Measurements from ENCODE around the gene CAD.

CAD gene

DNA sequence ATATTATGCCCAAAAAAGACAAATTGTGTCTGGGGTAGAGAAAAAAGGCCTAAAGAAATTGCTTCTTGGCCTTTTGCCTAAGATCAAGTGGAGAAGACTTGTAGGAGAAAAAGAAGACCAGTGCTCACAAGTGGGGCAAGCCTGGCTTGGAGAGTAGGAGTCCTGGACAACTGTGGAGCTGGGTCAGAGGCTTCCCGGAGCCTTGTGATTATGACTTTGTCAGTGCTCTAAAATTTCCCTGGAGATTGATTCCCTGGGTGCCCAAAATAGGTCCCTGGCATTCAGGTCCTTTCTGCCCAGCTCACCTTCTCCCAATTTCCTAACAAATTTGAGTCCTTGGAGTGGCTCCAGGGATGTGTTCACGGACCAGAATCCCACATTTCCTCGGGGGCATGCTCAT lies 64.3 kb downstream of the CAD start:
- TF ChIP-seq, protein P1, sequence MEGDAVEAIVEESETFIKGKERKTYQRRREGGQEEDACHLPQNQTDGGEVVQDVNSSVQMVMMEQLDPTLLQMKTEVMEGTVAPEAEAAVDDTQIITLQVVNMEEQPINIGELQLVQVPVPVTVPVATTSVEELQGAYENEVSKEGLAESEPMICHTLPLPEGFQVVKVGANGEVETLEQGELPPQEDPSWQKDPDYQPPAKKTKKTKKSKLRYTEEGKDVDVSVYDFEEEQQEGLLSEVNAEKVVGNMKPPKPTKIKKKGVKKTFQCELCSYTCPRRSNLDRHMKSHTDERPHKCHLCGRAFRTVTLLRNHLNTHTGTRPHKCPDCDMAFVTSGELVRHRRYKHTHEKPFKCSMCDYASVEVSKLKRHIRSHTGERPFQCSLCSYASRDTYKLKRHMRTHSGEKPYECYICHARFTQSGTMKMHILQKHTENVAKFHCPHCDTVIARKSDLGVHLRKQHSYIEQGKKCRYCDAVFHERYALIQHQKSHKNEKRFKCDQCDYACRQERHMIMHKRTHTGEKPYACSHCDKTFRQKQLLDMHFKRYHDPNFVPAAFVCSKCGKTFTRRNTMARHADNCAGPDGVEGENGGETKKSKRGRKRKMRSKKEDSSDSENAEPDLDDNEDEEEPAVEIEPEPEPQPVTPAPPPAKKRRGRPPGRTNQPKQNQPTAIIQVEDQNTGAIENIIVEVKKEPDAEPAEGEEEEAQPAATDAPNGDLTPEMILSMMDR (IDR thresholded peaks at IDR 0.05) = no peak
- no peak overlapping the region for H3K4me3 ChIP-seq (ENCODE audit: low read depth in 1 of 2, low read length in 1 of 2)
- no peak overlapping the region for H3K27ac ChIP-seq
- no peaks in the 10 kb centered on the region for H3K9me3 ChIP-seq
- no peaks in the 10 kb centered on the region for H3K4me1 ChIP-seq (ENCODE audit: control insufficient read depth in 1 of 2, insufficient read depth in 1 of 2, low read depth in 1 of 2, low read length in 1 of 2)
- peaks cover 29% of the 10 kb centered on the region for H3K27me3 ChIP-seq
- no peaks in the 10 kb centered on the region for H3K36me3 ChIP-seq

DNA sequence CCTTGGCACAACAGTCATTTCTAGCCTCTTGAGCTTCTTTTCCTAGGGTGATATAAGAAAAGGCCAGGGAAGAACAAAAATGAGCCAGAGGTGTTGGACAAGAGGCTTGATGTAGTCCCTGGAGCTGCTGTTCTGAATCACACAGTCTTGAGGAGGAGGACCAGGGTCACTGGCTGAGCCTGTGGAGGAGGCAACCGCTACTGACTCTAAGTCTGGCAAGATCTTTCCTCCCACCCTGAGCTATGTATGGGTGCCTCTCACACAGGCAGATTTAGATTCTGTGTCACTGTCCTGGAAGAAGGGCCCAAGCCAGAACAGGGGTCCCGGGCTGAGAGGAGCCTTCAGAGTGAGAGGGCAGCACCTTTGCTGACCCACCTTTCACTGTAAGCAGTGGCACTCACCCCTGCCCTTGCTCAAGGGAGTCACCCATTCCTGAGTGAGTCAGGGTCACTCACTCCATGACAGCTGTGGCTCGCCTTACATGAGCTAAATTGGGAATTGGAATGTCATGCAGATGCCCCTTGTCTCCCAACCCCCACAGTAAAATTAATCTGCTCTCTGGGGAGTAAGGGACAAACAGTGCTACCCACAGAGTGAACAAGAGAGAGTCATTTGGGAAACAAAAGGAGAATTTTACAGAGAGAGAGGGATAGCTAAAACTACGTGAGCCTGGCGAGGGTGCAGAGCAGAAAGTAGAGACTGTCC lies 64.8 kb downstream of the CAD start, which contains the start of gene TRIM54:
Gene TRIM54, plus strand, starts transcription at position 575 of the 705 bp plus-strand sequence. CDS start 303 bp downstream, outside the sequence.
- Histone ChIP-seq H3K4me3 (ENCODE audit: low read depth in 1 of 2, low read length in 1 of 2) (no peak within 1 kb of the TSS), H3K27me3 (peaks cover 27% of the 10 kb centered on the region), H3K36me3 (no peaks in the 10 kb centered on the region), H3K9me3 (no peaks in the 10 kb centered on the region), H3K4me1 (ENCODE audit: control insufficient read depth in 1 of 2, insufficient read depth in 1 of 2, low read depth in 1 of 2, low read length in 1 of 2) (no peaks in the 10 kb centered on the region), H3K27ac (no peak within 1 kb of the TSS)
- TF ChIP-seq, protein P1 (IDR thresholded peaks at IDR 0.05) = no peak

DNA sequence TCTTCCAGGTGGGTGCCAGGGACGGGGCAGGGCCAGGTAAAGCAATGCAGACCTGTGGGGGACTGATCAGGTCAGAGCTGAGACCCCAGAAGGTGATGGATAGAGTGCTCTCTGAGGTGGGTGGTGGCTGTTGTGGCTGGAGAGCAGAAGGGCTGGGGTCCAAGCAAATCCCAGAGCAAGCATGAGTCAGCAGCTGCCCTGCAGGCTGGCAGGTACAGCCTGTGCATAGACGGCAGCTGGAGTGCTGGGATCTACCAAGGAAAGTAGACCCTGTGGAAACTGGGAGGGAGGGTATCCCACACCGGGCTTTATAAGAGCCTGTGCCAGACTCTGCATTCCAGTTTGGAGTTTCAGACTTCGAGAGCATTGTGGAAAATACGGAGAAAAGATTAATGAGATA lies 65.7 kb downstream of the CAD start:
- Histone ChIP-seq H3K9me3 (no peaks in the 10 kb centered on the region), H3K36me3 (no peaks in the 10 kb centered on the region), H3K27me3 (peaks cover 24% of the 10 kb centered on the region), H3K4me1 (ENCODE audit: control insufficient read depth in 1 of 2, insufficient read depth in 1 of 2, low read depth in 1 of 2, low read length in 1 of 2) (no peaks in the 10 kb centered on the region), H3K27ac (no peak overlapping the region), H3K4me3 (ENCODE audit: low read depth in 1 of 2, low read length in 1 of 2) (no peak overlapping the region)
- TF ChIP-seq, protein P1 (IDR thresholded peaks at IDR 0.05) = no peak

DNA sequence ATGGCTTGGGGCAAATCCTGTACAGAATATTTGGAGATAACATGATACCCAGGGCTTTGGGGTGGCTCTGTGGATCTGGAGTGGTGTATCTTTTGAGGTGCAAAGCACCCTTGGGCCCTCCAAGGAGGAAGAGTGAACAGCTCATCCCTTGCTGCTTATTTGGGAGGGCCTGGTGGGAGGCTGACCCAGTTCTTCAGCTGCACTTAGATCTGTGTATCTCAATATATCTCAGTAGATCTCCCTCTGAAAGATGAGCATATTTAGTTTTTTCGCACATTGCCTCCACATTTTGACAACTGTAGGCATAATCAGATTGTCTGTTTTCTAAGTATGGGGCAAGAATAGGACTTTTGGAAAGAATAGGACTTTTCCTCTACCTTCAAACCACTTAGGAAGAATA lies 67.8 kb downstream of the CAD start:
- Histone ChIP-seq H3K4me3 (ENCODE audit: low read depth in 1 of 2, low read length in 1 of 2) (no peak overlapping the region), H3K4me1 (ENCODE audit: control insufficient read depth in 1 of 2, insufficient read depth in 1 of 2, low read depth in 1 of 2, low read length in 1 of 2) (no peaks in the 10 kb centered on the region), H3K27ac (no peak overlapping the region), H3K36me3 (no peaks in the 10 kb centered on the region), H3K9me3 (no peaks in the 10 kb centered on the region), H3K27me3 (peaks cover 27% of the 10 kb centered on the region)
- TF ChIP-seq, protein P1 (IDR thresholded peaks at IDR 0.05) = no peak

DNA sequence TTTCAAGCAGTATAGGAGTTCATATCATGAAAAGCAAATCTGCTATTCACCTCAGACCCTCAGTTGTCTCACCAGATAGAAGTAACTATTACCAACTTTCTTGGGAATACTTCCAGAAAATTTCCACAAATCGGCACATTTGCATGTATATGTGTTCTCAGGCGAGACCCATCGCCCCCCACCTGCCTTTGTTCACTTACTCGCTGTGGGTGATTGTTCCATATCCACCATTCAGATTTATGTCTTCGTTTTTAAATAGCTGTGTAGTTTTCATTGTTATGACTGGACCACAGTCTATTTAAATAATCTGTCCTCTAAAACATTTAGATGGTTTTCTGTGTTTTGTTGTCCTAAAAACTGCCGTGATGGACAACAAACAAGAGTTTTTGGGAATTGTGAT lies 68.3 kb downstream of the CAD start:
- Histone ChIP-seq H3K4me1 (ENCODE audit: control insufficient read depth in 1 of 2, insufficient read depth in 1 of 2, low read depth in 1 of 2, low read length in 1 of 2) (no peaks in the 10 kb centered on the region), H3K4me3 (ENCODE audit: low read depth in 1 of 2, low read length in 1 of 2) (no peak overlapping the region), H3K9me3 (no peaks in the 10 kb centered on the region), H3K27me3 (peaks cover 31% of the 10 kb centered on the region), H3K27ac (no peak overlapping the region), H3K36me3 (no peaks in the 10 kb centered on the region)
- TF ChIP-seq, protein P1 (IDR thresholded peaks at IDR 0.05) = no peak

Data from neutrophil (primary cell).